Right lobe of liver (tissue), 6 donors: ENCODE data around the gene ZP2. TPM values are rescaled to one million over a fixed set of nuclear protein-coding genes. Genes with fewer than 3 reads are reported as not detected.

Experiments used
- ATAC-seq, 4 donors: fragments of 200-7000 bp; cut with Tn5 transposase; one replicate each; pipeline ENCODE4 v1.9.1; 2020; ENCODE audit warnings: mild to moderate bottlenecking in 4 of 4, moderate library complexity in 4 of 4
- DNase-seq, 3 donors: peaks; one replicate each; pipeline ENCODE4 v3.0.0-alpha.2; 2020
- H3K27ac ChIP-seq, 3 donors: fragments of 200-600 bp; one replicate each; pipeline ENCODE4 v1.8.0; 2022
- H3K27me3 ChIP-seq, 2 donors: fragments of 200-600 bp; one replicate each; pipeline ENCODE4 v1.8.0; 2022
- H3K36me3 ChIP-seq, 4 donors: fragments of 200-600 bp; sonication (generic) in 1 of 4; one replicate each; pipeline versions ENCODE4 v1.5.1 to v1.8.0; 2017 to 2022; ENCODE audit warnings: control low read depth in 1 of 4
- H3K4me1 ChIP-seq, 4 donors: fragments of 200-600 bp; sonication (generic) in 1 of 4; one replicate each; pipeline versions ENCODE4 v1.5.1 to v1.8.0; 2017 to 2022; ENCODE audit warnings: control low read depth in 1 of 4
- H3K4me3 ChIP-seq, 3 donors: fragments of 200-600 bp; one replicate each; pipeline ENCODE4 v1.8.0; 2022
- H3K9me3 ChIP-seq, 4 donors: fragments of 200-600 bp; sonication (generic) in 1 of 4; one replicate each; pipeline versions ENCODE4 v1.5.1 to v1.8.0; 2017 to 2022; ENCODE audit warnings: control low read depth in 1 of 4
- CTCF ChIP-seq, 4 donors: fragments of 200-600 bp in 3 of 4; fragments of 450-650 bp in 1 of 4; IDR thresholded peaks; one replicate each; pipeline versions ENCODE4 v1.5.1 to v1.8.0; 2016 to 2022; ENCODE audit warnings: antibody characterized with exemption in 4 of 4, mild to moderate bottlenecking in 2 of 4
- POLR2A ChIP-seq: fragments of 450-650 bp; IDR thresholded peaks from one replicate; pipeline ENCODE4 v1.6.1; 2017; ENCODE audit warnings: antibody characterized with exemption, mild to moderate bottlenecking
- WGBS: methylation state at CpG from one replicate; pipeline ENCODE4 v1.1.6; 2018; ENCODE audit warnings: low coverage, low lambda C conversion rate; ENCODE audit not compliant: insufficient coverage; ENCODE audit errors: missing lambda C conversion rate; 5-methylcytosine and 5-hydroxymethylcytosine counted together
- intact Hi-C, 2 donors: fragments of 100-400 bp; cut with DNase I; formaldehyde crosslinking; loops; one replicate each; pipeline versions ENCODE4 v1.11.2 to v1.14.1; 2022
- total RNA-seq, 6 experiments: library from RNA; depleted of rRNA in 2 of 6; stranded (reverse); fragments of >200 nt in 2 of 6; fragmentation: NEBNext Ultra II Directional in 3 of 6; extraction: Animal tissue kit (Norgen Biotek cat#: 25700) in 3 of 6; gene quantifications; one replicate each; pipeline versions ENCODE4 v1.1.0 to v1.2.4, GENCODE V29; 2016 to 2023
- donor health status: DM: no; HTN: yes; CAD: no.
- donor health status: DM: no; HTN: no; CAD: no.
- donor health status: DM: no; HTN: no; CAD: no.
- donor health status: DM: no; HTN: yes; CAD: no.
- donor health status: DM: no; HTN: yes; CAD: no.

Gene ZP2
- total RNA-seq, 6 experiments from 2014 or later, result not detected

- TF ChIP-seq CTCF (IDR thresholded peaks at IDR 0.05), result no peak
- TF ChIP-seq POLR2A, result no peak
- WGBS, result 63% methylated on average over 1 of the region's 1 CpG
- Histone ChIP-seq H3K27ac (peak overlapping the region in 2 of 3 donors; percentile 82 to 89), H3K4me3 (peak overlapping the region in 2 of 3 donors; percentile 62 to 67), H3K36me3 (no peaks in the 10 kb centered on the region), H3K9me3 (no peaks in the 10 kb centered on the region), H3K27me3 (no peaks in the 10 kb centered on the region), H3K4me1 (peaks cover 0 to 16% (median 7%) of the 10 kb centered on the region in 4 donors)
- DNase-seq, result no peak
- ATAC-seq, result no peak
- intact Hi-C loops, result no loop called here
These were observed 21.7 kb upstream of the ZP2 start for GRCh38 chr16:21233045-21233520.

GRCh38 chr16:21228361-21228872 is 17.0 kb upstream of the ZP2 start:
- intact Hi-C loops, result no loop called here
- Histone ChIP-seq H3K27ac (no peak overlapping the region), H3K4me3 (no peak overlapping the region), H3K4me1 (peaks cover 0 to 13% (median 4%) of the 10 kb centered on the region in 4 donors), H3K36me3 (no peaks in the 10 kb centered on the region), H3K27me3 (no peaks in the 10 kb centered on the region), H3K9me3 (no peaks in the 10 kb centered on the region)
- ATAC-seq (peak in 1 of 4 donors; percentile 23), DNase-seq (no peak)
- TF ChIP-seq POLR2A (no peak), CTCF (IDR thresholded peaks at IDR 0.05) (no peak)
- 60% methylated on average over 1 of the region's 2 CpGs for WGBS

- H3K4me1 ChIP-seq, result peaks cover 0 to 9% (median 2%) of the 10 kb centered on the region in 4 donors
- ATAC-seq, result no peak
- DNase-seq, result no peak
- no peak overlapping the region for H3K27ac ChIP-seq
- no peaks in the 10 kb centered on the region for H3K36me3 ChIP-seq
- no peak for TF ChIP-seq CTCF (IDR thresholded peaks at IDR 0.05)
- no peak for TF ChIP-seq POLR2A
- no peaks in the 10 kb centered on the region for H3K27me3 ChIP-seq
- no peaks in the 10 kb centered on the region for H3K9me3 ChIP-seq
- intact Hi-C loops, result no loop called here
- no peak overlapping the region for H3K4me3 ChIP-seq
These were observed 16.5 kb upstream of the ZP2 start for GRCh38 chr16:21227866-21228265.

GRCh38 chr16:21226749-21227148 is 15.4 kb upstream of the ZP2 start:
- intact Hi-C loops, result no loop called here
- no peaks in the 10 kb centered on the region for H3K27me3 ChIP-seq
- DNase-seq (no peak), ATAC-seq (no peak)
- no peak overlapping the region for H3K4me3 ChIP-seq
- TF ChIP-seq CTCF (IDR thresholded peaks at IDR 0.05) (no peak), POLR2A (no peak)
- no peaks in the 10 kb centered on the region for H3K9me3 ChIP-seq
- H3K4me1 ChIP-seq, result peaks cover 0 to 7% (median 0%) of the 10 kb centered on the region in 4 donors
- no peaks in the 10 kb centered on the region for H3K36me3 ChIP-seq
- no peak overlapping the region for H3K27ac ChIP-seq

GRCh38 chr16:21224800-21225199 is 13.4 kb upstream of the ZP2 start:
- no peak for DNase-seq
- intact Hi-C loops, result no loop called here
- 65% methylated on average over 2 of the region's 2 CpGs for WGBS
- Histone ChIP-seq H3K4me3 (no peak overlapping the region), H3K9me3 (no peaks in the 10 kb centered on the region), H3K36me3 (no peaks in the 10 kb centered on the region), H3K4me1 (no peaks in the 10 kb centered on the region), H3K27me3 (no peaks in the 10 kb centered on the region), H3K27ac (no peak overlapping the region)
- no peak for TF ChIP-seq POLR2A
- ATAC-seq, result no peak
